ENCODE measurements around the gene BTBD16. TPM values are rescaled to one million over a fixed set of nuclear protein-coding genes. Genes with fewer than 3 reads are reported as not detected.

Gene BTBD16
- polyA plus RNA-seq, 3 donors = not detected

DNA sequence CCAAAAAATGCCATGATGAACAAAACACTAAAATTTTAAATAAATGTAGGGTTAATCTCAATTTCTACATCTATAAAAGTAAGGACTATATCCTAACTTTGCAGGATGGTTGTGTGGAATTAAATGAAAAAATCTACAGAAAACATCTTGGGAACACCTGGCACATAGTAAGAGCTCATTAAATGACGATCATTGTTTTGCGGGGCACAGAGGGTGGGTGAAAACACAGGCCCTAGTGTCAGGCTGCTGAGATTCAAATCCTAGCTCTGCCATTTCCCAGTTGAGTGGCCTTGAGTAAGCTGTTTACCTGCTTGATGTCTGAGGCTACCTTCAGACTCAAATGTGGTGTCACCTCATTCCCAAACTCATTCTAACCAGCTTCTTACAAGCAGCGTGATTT, 35.6 kb downstream of the BTBD16 start:
- intact Hi-C loops (cut with micrococcal nuclease) = no loop called here

DNA sequence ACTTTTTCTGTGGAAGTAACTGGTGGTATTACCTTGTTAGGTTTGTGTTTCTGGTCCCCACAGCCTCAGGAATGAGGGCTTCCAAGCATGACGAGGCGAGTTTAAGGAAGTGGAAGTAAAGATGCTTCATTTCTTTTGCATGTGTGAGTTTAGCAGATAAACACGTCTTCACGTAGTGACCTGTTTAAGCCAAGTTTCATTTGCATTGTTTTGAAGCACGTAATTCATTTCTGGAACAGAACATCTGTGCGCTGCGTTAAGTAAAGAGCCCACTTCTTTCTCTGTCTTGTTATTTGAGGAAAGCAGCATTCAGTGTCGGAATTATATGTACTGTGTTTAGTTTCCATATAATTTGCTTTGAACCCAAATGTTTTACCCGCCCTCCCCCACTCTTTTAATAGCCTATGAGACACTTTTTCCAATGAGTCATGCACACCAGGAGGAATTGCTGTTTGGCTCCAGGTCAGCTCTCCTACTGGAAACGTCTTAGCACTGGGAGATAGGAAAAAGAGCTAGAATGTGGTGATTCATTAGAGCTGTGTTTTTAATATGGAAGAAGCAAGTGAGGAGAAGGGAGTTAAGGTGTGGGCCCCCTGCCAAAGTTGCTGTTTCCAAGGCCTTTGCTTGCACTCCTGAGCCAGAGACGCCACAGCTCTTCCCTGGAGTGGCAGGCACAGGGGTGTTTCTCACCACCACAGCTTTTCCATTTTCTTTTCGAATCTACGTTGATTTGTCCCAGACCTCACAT, 36.7 kb downstream of the BTBD16 start:
- 50% methylated on average over 5 of the region's 13 CpGs for WGBS (ENCODE audit: insufficient coverage)
- Histone ChIP-seq H4K20me1 (ENCODE audit: insufficient read depth, low read length) (no peaks in the 10 kb centered on the region), H3K4me2 (replicated peaks; ENCODE audit: extremely low read depth, low read length, poor library complexity, severe bottlenecking) (no peak overlapping the region), H3K27ac (ENCODE audit: low read depth in 1 of 2, low read length in 2 of 2) (no peak overlapping the region), H3K4me3 (replicated peaks in 1 of 3; ENCODE audit: low read depth in 2 of 3, low read length in 3 of 3) (no peak overlapping the region), H3K36me3 (replicated peaks in 1 of 2; ENCODE audit: control insufficient read depth in 1 of 2, insufficient read depth in 2 of 2, low read length in 2 of 2) (no peaks in the 10 kb centered on the region), H3K27me3 (ENCODE audit: control insufficient read depth in 2 of 2, insufficient read depth in 2 of 2, low read length in 2 of 2) (no peaks in the 10 kb centered on the region), H3K4me1 (ENCODE audit: control insufficient read depth in 1 of 2, insufficient read depth in 2 of 2, low read length in 2 of 2) (no peaks in the 10 kb centered on the region), H3K9me3 (replicated peaks in 1 of 2; ENCODE audit: control insufficient read depth in 1 of 2, insufficient read depth in 1 of 2, low read length in 2 of 2) (no peaks in the 10 kb centered on the region), H2AFZ (ENCODE audit: insufficient read depth, low read depth, low read length, poor library complexity, severe bottlenecking) (no peak overlapping the region), H3K9ac (ENCODE audit: insufficient read depth, low read length, poor library complexity, severe bottlenecking) (no peak overlapping the region), H3K79me2 (ENCODE audit: insufficient read depth, low read length) (no peaks in the 10 kb centered on the region)
- H3K36me3 Mint-ChIP-seq = no peaks in the 10 kb centered on the region
- DNase-seq = no peak
- H3K4me3 Mint-ChIP-seq = no peak overlapping the region
- intact Hi-C loops (cut with micrococcal nuclease) = no loop called here
- TF ChIP-seq, protein P1, sequence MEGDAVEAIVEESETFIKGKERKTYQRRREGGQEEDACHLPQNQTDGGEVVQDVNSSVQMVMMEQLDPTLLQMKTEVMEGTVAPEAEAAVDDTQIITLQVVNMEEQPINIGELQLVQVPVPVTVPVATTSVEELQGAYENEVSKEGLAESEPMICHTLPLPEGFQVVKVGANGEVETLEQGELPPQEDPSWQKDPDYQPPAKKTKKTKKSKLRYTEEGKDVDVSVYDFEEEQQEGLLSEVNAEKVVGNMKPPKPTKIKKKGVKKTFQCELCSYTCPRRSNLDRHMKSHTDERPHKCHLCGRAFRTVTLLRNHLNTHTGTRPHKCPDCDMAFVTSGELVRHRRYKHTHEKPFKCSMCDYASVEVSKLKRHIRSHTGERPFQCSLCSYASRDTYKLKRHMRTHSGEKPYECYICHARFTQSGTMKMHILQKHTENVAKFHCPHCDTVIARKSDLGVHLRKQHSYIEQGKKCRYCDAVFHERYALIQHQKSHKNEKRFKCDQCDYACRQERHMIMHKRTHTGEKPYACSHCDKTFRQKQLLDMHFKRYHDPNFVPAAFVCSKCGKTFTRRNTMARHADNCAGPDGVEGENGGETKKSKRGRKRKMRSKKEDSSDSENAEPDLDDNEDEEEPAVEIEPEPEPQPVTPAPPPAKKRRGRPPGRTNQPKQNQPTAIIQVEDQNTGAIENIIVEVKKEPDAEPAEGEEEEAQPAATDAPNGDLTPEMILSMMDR (IDR thresholded peaks at IDR 0.05) = no peak
- peaks cover 5 to 17% (median 7%) of the 10 kb centered on the region in 3 donors for H3K27me3 Mint-ChIP-seq (ENCODE audit: low read depth in 3 of 3)
- peaks cover 0 to 1% (median 0%) of the 10 kb centered on the region in 7 donors for H3K9me3 Mint-ChIP-seq
- H3K27ac Mint-ChIP-seq = no peak overlapping the region
- H3K4me1 Mint-ChIP-seq = no peaks in the 10 kb centered on the region

More for the DNA sequence above, 35.6 kb downstream of the BTBD16 start:
- Histone ChIP-seq H3K4me1 (ENCODE audit: control insufficient read depth in 1 of 2, insufficient read depth in 2 of 2, low read length in 2 of 2) (no peaks in the 10 kb centered on the region), H3K4me2 (replicated peaks; ENCODE audit: extremely low read depth, low read length, poor library complexity, severe bottlenecking) (no peak overlapping the region), H2AFZ (ENCODE audit: insufficient read depth, low read depth, low read length, poor library complexity, severe bottlenecking) (no peak overlapping the region), H3K36me3 (replicated peaks in 1 of 2; ENCODE audit: control insufficient read depth in 1 of 2, insufficient read depth in 2 of 2, low read length in 2 of 2) (no peaks in the 10 kb centered on the region), H4K20me1 (ENCODE audit: insufficient read depth, low read length) (no peaks in the 10 kb centered on the region), H3K4me3 (replicated peaks in 1 of 3; ENCODE audit: low read depth in 2 of 3, low read length in 3 of 3) (no peak overlapping the region), H3K9ac (ENCODE audit: insufficient read depth, low read length, poor library complexity, severe bottlenecking) (no peak overlapping the region), H3K79me2 (ENCODE audit: insufficient read depth, low read length) (no peaks in the 10 kb centered on the region), H3K9me3 (replicated peaks in 1 of 2; ENCODE audit: control insufficient read depth in 1 of 2, insufficient read depth in 1 of 2, low read length in 2 of 2) (no peaks in the 10 kb centered on the region), H3K27me3 (ENCODE audit: control insufficient read depth in 2 of 2, insufficient read depth in 2 of 2, low read length in 2 of 2) (no peaks in the 10 kb centered on the region), H3K27ac (ENCODE audit: low read depth in 1 of 2, low read length in 2 of 2) (no peak overlapping the region)
- 100% methylated on average over 2 of the region's 3 CpGs for WGBS (ENCODE audit: insufficient coverage)
- TF ChIP-seq, protein P1 (IDR thresholded peaks at IDR 0.05) = no peak
- Mint-ChIP-seq H3K27me3 (ENCODE audit: low read depth in 3 of 3) (peaks cover 3 to 15% (median 6%) of the 10 kb centered on the region in 3 donors), H3K4me3 (no peak overlapping the region), H3K36me3 (no peaks in the 10 kb centered on the region), H3K9me3 (peaks cover 0 to 1% (median 0%) of the 10 kb centered on the region in 7 donors), H3K27ac (no peak overlapping the region), H3K4me1 (no peaks in the 10 kb centered on the region)
- DNase-seq = no peak
